Measurements from ENCODE around the gene OR8D4. TPM values are rescaled to one million over a fixed set of nuclear protein-coding genes. Genes with fewer than 3 reads are reported as not detected.

OR8D4 gene
- total and polyA plus RNA-seq, 2 donors (not counting 3 experiments of a cell fraction or from before 2014, with no cell fraction given), result not detected

- Histone ChIP-seq H2AFZ (ENCODE audit: low read depth, low read length) (no peak overlapping the region), H3K27ac (ENCODE audit: insufficient read depth, low read depth, low read length) (no peak overlapping the region), H3K9me3 (replicated peaks; ENCODE audit: control insufficient read depth, insufficient read depth, low read length) (no peaks in the 10 kb centered on the region), H3K27me3 (ENCODE audit: control insufficient read depth in 2 of 2, insufficient read depth in 2 of 2, low read length in 2 of 2) (no peaks in the 10 kb centered on the region), H3K36me3 (ENCODE audit: control insufficient read depth in 2 of 2, extremely low read depth in 1 of 2, insufficient read depth in 2 of 2, low read length in 2 of 2) (no peaks in the 10 kb centered on the region), H3K9me1 (replicated peaks; ENCODE audit: control insufficient read depth, extremely low read depth, insufficient read depth, low read length) (no peaks in the 10 kb centered on the region), H3K4me2 (ENCODE audit: insufficient read depth, low read length) (no peak overlapping the region), H3K9ac (replicated peaks; ENCODE audit: extremely low read depth, insufficient read depth, low read length) (no peak overlapping the region), H3K79me2 (ENCODE audit: control insufficient read depth, insufficient read depth, low read length) (no peaks in the 10 kb centered on the region), H4K20me1 (replicated peaks; ENCODE audit: control insufficient read depth, extremely low read depth, insufficient read depth, low read length) (no peaks in the 10 kb centered on the region), H3K4me3 (replicated peaks in 1 of 3; ENCODE audit: insufficient read depth in 1 of 3, low read depth in 1 of 3, low read length in 3 of 3) (no peak overlapping the region), H3K4me1 (ENCODE audit: control insufficient read depth, extremely low read depth, insufficient read depth, low read length) (peaks cover 3% of the 10 kb centered on the region)
- CTCF ChIA-PET, result no interaction called here
- TF ChIP-seq MAX (IDR thresholded peaks at IDR 0.05; ENCODE audit: insufficient read depth, insufficient read length) (no peak), MYC (IDR thresholded peaks at IDR 0.05; ENCODE audit: low read depth, low read length) (no peak), GATA2 (IDR thresholded peaks at IDR 0.05; ENCODE audit: insufficient read depth, insufficient read length, low read depth, low read length) (no peak), JUN (IDR thresholded peaks at IDR 0.05; ENCODE audit: borderline replicate concordance, insufficient read depth, insufficient read length, low read depth) (no peak)
- intact Hi-C loops (cut with micrococcal nuclease) (no loop called here), dilution Hi-C loops (cut with MboI; ENCODE audit: extremely low pct_ligation_motif_present, low sequenced_read_pairs) (no loop called here)
- BruUV-seq (replicated peaks), result no TSS peak
- POLR2A ChIA-PET, result no interaction called here
- FAIRE-seq (no peak), DNase-seq (ENCODE audit: low read depth, low spot score) (no peak)
These were observed 54.8 kb downstream of the OR8D4 start for GRCh38 chr11:123956752-123957151.

Other genes starting within 250 kb of the OR8D4 start
- 1.4 and 1.5 TPM in 2 replicates for gene SCN3B, start 247.5 kb upstream of the OR8D4 start, total RNA-seq
- gene SCN3B, start 247.5 kb upstream of the OR8D4 start, polyA plus RNA-seq, result 0.72 and 0.91 TPM in 2 replicates
- 12.3 and 13.1 TPM in 2 replicates for gene ZNF202, start 160.5 kb upstream of the OR8D4 start, total RNA-seq
- gene ZNF202, start 160.5 kb upstream of the OR8D4 start, polyA plus RNA-seq, result 5.5 and 6.5 TPM in 2 replicates
- not detected in 2 replicates for gene OR6X1, start 147.6 kb upstream of the OR8D4 start, total RNA-seq
- gene OR6X1, start 147.6 kb upstream of the OR8D4 start, polyA plus RNA-seq, result not detected in 2 replicates
- gene OR6M1, start 95.8 kb upstream of the OR8D4 start, total RNA-seq, result not detected in 2 replicates
- gene OR6M1, start 95.8 kb upstream of the OR8D4 start, polyA plus RNA-seq, result not detected in 2 replicates
- not detected in 2 replicates for gene TMEM225, start 16.5 kb upstream of the OR8D4 start, total RNA-seq
- gene TMEM225, start 16.5 kb upstream of the OR8D4 start, polyA plus RNA-seq, result not detected in 2 replicates
- not detected in 2 replicates for gene OR4D5, start 37.5 kb downstream of the OR8D4 start, total RNA-seq
- not detected in 2 replicates for gene OR4D5, start 37.5 kb downstream of the OR8D4 start, polyA plus RNA-seq
- not detected in 2 replicates for gene OR6T1, start 41.7 kb downstream of the OR8D4 start, total RNA-seq
- not detected in 2 replicates for gene OR6T1, start 41.7 kb downstream of the OR8D4 start, polyA plus RNA-seq
- gene OR10S1, start 75.6 kb downstream of the OR8D4 start, total RNA-seq, result not detected in 2 replicates
- gene OR10S1, start 75.6 kb downstream of the OR8D4 start, polyA plus RNA-seq, result not detected in 2 replicates
- gene OR10G6, start 93.0 kb downstream of the OR8D4 start, total RNA-seq, result not detected in 2 replicates
- gene OR10G6, start 93.0 kb downstream of the OR8D4 start, polyA plus RNA-seq, result not detected in 2 replicates
- not detected in 2 replicates for gene OR10G4, start 110.8 kb downstream of the OR8D4 start, total RNA-seq
- gene OR10G4, start 110.8 kb downstream of the OR8D4 start, polyA plus RNA-seq, result not detected in 2 replicates
- gene OR10G9, start 120.8 kb downstream of the OR8D4 start, total RNA-seq, result not detected in 2 replicates
- gene OR10G9, start 120.8 kb downstream of the OR8D4 start, polyA plus RNA-seq, result not detected in 2 replicates
- not detected in 2 replicates for gene OR10G8, start 124.6 kb downstream of the OR8D4 start, total RNA-seq
- gene OR10G8, start 124.6 kb downstream of the OR8D4 start, polyA plus RNA-seq, result not detected in 2 replicates
- not detected in 2 replicates for gene OR10G7, start 139.2 kb downstream of the OR8D4 start, total RNA-seq
- gene OR10G7, start 139.2 kb downstream of the OR8D4 start, polyA plus RNA-seq, result not detected in 2 replicates
- 11.6 and 14.3 TPM in 2 replicates for gene VWA5A, start 213.3 kb downstream of the OR8D4 start, total RNA-seq
- gene VWA5A, start 213.3 kb downstream of the OR8D4 start, polyA plus RNA-seq, result 7.0 and 9.1 TPM in 2 replicates